IMR-90 (cell line): ENCODE data around the gene AQP1. TPM values are rescaled to one million over a fixed set of nuclear protein-coding genes. Genes with fewer than 3 reads are reported as not detected.

Source experiments
- ATAC-seq: fragments of 200-7000 bp; cut with Tn5 transposase; 2 replicates; pipeline ENCODE4 v1.9.1; 2020; ENCODE audit warnings: low read depth, mild to moderate bottlenecking, moderate library complexity
- BruUV-seq: library from RNA; stranded (reverse); fragments of 400-500 nt; replicated peaks from 2 replicates; lab custom pipeline; 2021; lab: Mats Ljungman, UMichigan
- CTCF ChIA-PET: fragments of 300-600 bp; formaldehyde crosslinking; extraction: SDS; loops from one replicate; lab custom pipeline; 2021; ENCODE audit warnings: antibody characterized with exemption; lab: Yijun Ruan, JAX
- POLR2A ChIA-PET: fragments of 300-600 bp; sonication (Branson Sonifier 250); formaldehyde crosslinking; loops from one replicate; lab custom pipeline; 2022; ENCODE audit warnings: antibody characterized with exemption; ENCODE audit not compliant: unreplicated experiment; lab: Charles Lee
- DNase-seq: peaks from one replicate; pipeline ENCODE4 v3.0.0; 2013
- H2AFZ ChIP-seq: replicated peaks from 2 replicates; pipeline ENCODE3; 2013; ENCODE audit warnings: low read length, mild to moderate bottlenecking; ENCODE audit not compliant: poor library complexity
- H2AK5ac ChIP-seq: 2 replicates; pipeline ENCODE4 v1.6.1; 2013; ENCODE audit warnings: low read depth, low read length, inconsistent platforms
- H2AK9ac ChIP-seq: replicated peaks from 2 replicates; pipeline ENCODE3; 2013; ENCODE audit warnings: mild to moderate bottlenecking, low read depth, low read length, moderate library complexity; ENCODE audit not compliant: poor library complexity
- H2BK120ac ChIP-seq: 2 replicates; pipeline ENCODE4 v1.6.1; 2013; ENCODE audit warnings: low read depth, low read length, inconsistent platforms
- H2BK15ac ChIP-seq: 3 replicates; pipeline ENCODE4 v1.6.1; 2013; ENCODE audit warnings: low read depth, low read length, inconsistent platforms
- H2BK20ac ChIP-seq: 2 replicates; pipeline ENCODE4 v1.6.1; 2013; ENCODE audit warnings: low read depth, mild to moderate bottlenecking, inconsistent platforms, low read length, moderate library complexity
- H2BK5ac ChIP-seq: 2 replicates; pipeline ENCODE4 v1.6.1; 2013; ENCODE audit warnings: mild to moderate bottlenecking, low read depth, low read length, inconsistent platforms; ENCODE audit not compliant: poor library complexity, severe bottlenecking
- H3K14ac ChIP-seq: replicated peaks from 2 replicates; pipeline ENCODE4 v1.6.1; 2013; ENCODE audit warnings: low read depth, low read length, inconsistent platforms
- H3K18ac ChIP-seq: 2 replicates; pipeline ENCODE4 v1.6.1; 2013; ENCODE audit warnings: low read depth, low read length, control low read depth
- H3K23ac ChIP-seq: 2 replicates; pipeline ENCODE4 v1.6.1; 2013; ENCODE audit warnings: low read depth, low read length, inconsistent platforms
- H3K27ac ChIP-seq: 2 replicates; pipeline ENCODE4 v1.5.1; 2013; ENCODE audit warnings: mild to moderate bottlenecking, control low read depth, low read length; ENCODE audit not compliant: insufficient read depth
- H3K27me3 ChIP-seq: 2 replicates; pipeline ENCODE4 v1.6.1; 2013; ENCODE audit warnings: low read length; ENCODE audit not compliant: control insufficient read depth, insufficient read depth
- H3K36me3 ChIP-seq: 2 replicates; pipeline ENCODE4 v1.6.1; 2013; ENCODE audit warnings: low read length, mixed read lengths; ENCODE audit not compliant: control insufficient read depth, insufficient read depth
- H3K4ac ChIP-seq: 2 replicates; pipeline ENCODE4 v1.6.1; 2013; ENCODE audit warnings: low read depth, low read length, inconsistent platforms
- H3K4me1 ChIP-seq: 2 replicates; pipeline ENCODE4 v1.6.1; 2013; ENCODE audit warnings: low read length, mixed read lengths; ENCODE audit not compliant: control insufficient read depth, insufficient read depth
- H3K4me2 ChIP-seq: 2 replicates; pipeline ENCODE4 v1.6.1; 2013; ENCODE audit warnings: low read depth, mild to moderate bottlenecking, control low read depth, low read length, moderate library complexity
- H3K4me3 ChIP-seq: 2 replicates; pipeline ENCODE4 v1.5.1; 2013; ENCODE audit warnings: low read depth, mild to moderate bottlenecking, control low read depth, low read length, moderate library complexity; ENCODE audit not compliant: insufficient read depth
- H3K56ac ChIP-seq: 2 replicates; pipeline ENCODE4 v1.6.1; 2013; ENCODE audit warnings: low read length, inconsistent platforms; ENCODE audit not compliant: insufficient read depth; ENCODE audit errors: extremely low read depth
- H3K79me1 ChIP-seq, 2 experiments: 2 replicates each; pipeline ENCODE4 v1.6.1; 2013; ENCODE audit warnings: low read length in 2 of 2, inconsistent platforms in 1 of 2, low read depth in 1 of 2
- H3K9ac ChIP-seq: 2 replicates; pipeline ENCODE4 v1.6.1; 2013; ENCODE audit warnings: low read depth, low read length, control low read depth
- H3K9me1 ChIP-seq: 2 replicates; pipeline ENCODE4 v1.6.1; 2013; ENCODE audit warnings: low read length, inconsistent platforms; ENCODE audit not compliant: insufficient read depth
- H3K9me3 ChIP-seq: 2 replicates; pipeline ENCODE4 v1.6.1; 2013; ENCODE audit warnings: low read length; ENCODE audit not compliant: control insufficient read depth, insufficient read depth
- H4K20me1 ChIP-seq: 2 replicates; pipeline ENCODE4 v1.6.1; 2013; ENCODE audit warnings: low read length, inconsistent platforms; ENCODE audit not compliant: insufficient read depth
- H4K5ac ChIP-seq: 2 replicates; pipeline ENCODE4 v1.6.1; 2013; ENCODE audit warnings: mild to moderate bottlenecking, low read depth, low read length, control low read depth
- H4K8ac ChIP-seq, 2 experiments: 2 replicates each; pipeline ENCODE4 v1.6.1; 2013; ENCODE audit warnings: low read depth in 2 of 2, low read length in 2 of 2, control low read depth in 1 of 2, inconsistent platforms in 1 of 2
- H4K91ac ChIP-seq: 2 replicates; pipeline ENCODE4 v1.6.1; 2013; ENCODE audit warnings: low read depth, low read length, inconsistent platforms; ENCODE audit not compliant: insufficient read depth
- BHLHE40 ChIP-seq: fragments of 150-350 bp; IDR thresholded peaks from 2 replicates; pipeline ENCODE4 v1.6.1; 2016; ENCODE audit warnings: mild to moderate bottlenecking, low read depth, low read length
- CEBPB ChIP-seq: IDR thresholded peaks from 2 replicates; pipeline ENCODE4 v1.6.1; 2012; ENCODE audit warnings: low read depth, low read length, improper control_type of control experiment
- CHD1 ChIP-seq: IDR thresholded peaks from 2 replicates; pipeline ENCODE4 v1.6.1; 2012; ENCODE audit warnings: low read depth, low read length, improper control_type of control experiment
- ELK1 ChIP-seq: fragments of 150-350 bp; IDR thresholded peaks from 2 replicates; pipeline ENCODE4 v1.6.1; 2016; ENCODE audit warnings: low read depth, mild to moderate bottlenecking, low read length, moderate library complexity, borderline replicate concordance
- FOS ChIP-seq: fragments of 150-350 bp; IDR thresholded peaks from 2 replicates; pipeline ENCODE4 v1.6.1; 2016; ENCODE audit warnings: low read depth, low read length
- MAFK ChIP-seq: IDR thresholded peaks from 2 replicates; pipeline ENCODE4 v1.6.1; 2012; ENCODE audit warnings: low read depth, low read length, improper control_type of control experiment
- MAZ ChIP-seq: IDR thresholded peaks from 2 replicates; pipeline ENCODE4 v1.6.1; 2012; ENCODE audit warnings: low read depth, mild to moderate bottlenecking, low read length, improper control_type of control experiment, moderate library complexity, borderline replicate concordance
- MXI1 ChIP-seq: IDR thresholded peaks from 2 replicates; pipeline ENCODE4 v1.6.1; 2012; ENCODE audit warnings: low read depth, mild to moderate bottlenecking, low read length, moderate library complexity, borderline replicate concordance
- NFE2L2 ChIP-seq: fragments of 150-350 bp; IDR thresholded peaks from 2 replicates; pipeline ENCODE4 v1.6.1; 2016; ENCODE audit warnings: low read depth, mild to moderate bottlenecking, low read length
- POLR2A ChIP-seq: IDR thresholded peaks from 2 replicates; pipeline ENCODE4 v1.6.1; 2012; ENCODE audit warnings: mild to moderate bottlenecking, low read depth, low read length
- RAD21 ChIP-seq: IDR thresholded peaks from 2 replicates; pipeline ENCODE4 v1.6.1; 2012; ENCODE audit warnings: low read length, improper control_type of control experiment
- RCOR1 ChIP-seq: IDR thresholded peaks from 2 replicates; pipeline ENCODE4 v1.6.1; 2012; ENCODE audit warnings: mild to moderate bottlenecking, low read length, improper control_type of control experiment; ENCODE audit not compliant: insufficient replicate concordance
- RFX5 ChIP-seq: IDR thresholded peaks from 2 replicates; pipeline ENCODE4 v1.8.0; 2012; ENCODE audit warnings: low read depth, mild to moderate bottlenecking, low read length, moderate library complexity
- SMC3 ChIP-seq: fragments of 150-350 bp; IDR thresholded peaks from 2 replicates; pipeline ENCODE4 v1.6.1; 2016; ENCODE audit warnings: low read depth, mild to moderate bottlenecking, antibody characterized with exemption, low read length, moderate library complexity
- USF2 ChIP-seq: fragments of 150-350 bp; IDR thresholded peaks from 2 replicates; pipeline ENCODE4 v1.6.1; 2017; ENCODE audit warnings: mild to moderate bottlenecking, antibody characterized with exemption, low read length, low read depth
- WGBS, 2 experiments: methylation state at CpG; one replicate each; pipeline versions ENCODE4 v1.1.5 to v1.1.7; 2013; ENCODE audit warnings: missing lambda C conversion rate in 2 of 2; ENCODE audit not compliant: insufficient read length in 1 of 2; ENCODE audit errors: extremely low coverage in 2 of 2; 5-methylcytosine and 5-hydroxymethylcytosine counted together
- dilution Hi-C: fragments of 300-500 bp; cut with HindIII; formaldehyde crosslinking; loops from one replicate; pipeline ENCODE4 v1.14.3; 2018; ENCODE audit warnings: low sequenced_read_pairs; ENCODE audit not compliant: unreplicated experiment
- in situ Hi-C: fragments of 300-500 bp; cut with MboI; formaldehyde crosslinking; loops from 3 replicates; pipeline ENCODE4 v1.14.3; 2019; ENCODE audit warnings: low sequenced_read_pairs, inconsistent platforms, mixed read lengths
- intact Hi-C: fragments of 100-400 bp; cut with micrococcal nuclease; formaldehyde crosslinking; loops from 2 replicates; pipeline ENCODE4 v1.10.0; 2022
- polyA plus RNA-seq, 3 experiments: library from polyadenylated mRNA; depleted of rRNA; stranded (reverse); fragments of >200 nt; gene quantifications; 2 replicates each; pipeline ENCODE4 v1.2.3, GENCODE V29; 2012; ENCODE audit warnings: low replicate concordance in 1 of 3
- total RNA-seq: library from RNA; depleted of rRNA; stranded (reverse); fragments of >200 nt; gene quantifications from 2 replicates; pipeline ENCODE4 v1.2.3, GENCODE V29; 2012
- TF ChIP-seq, protein P1 (sequence below): conservative IDR thresholded peaks from 2 replicates; pipeline ENCODE4 v1.5.1; 2012; ENCODE audit warnings: mild to moderate bottlenecking, low read depth, low read length, improper control_type of control experiment

AQP1 gene
- total and polyA plus RNA-seq, 2 of the 4 experiments (the other 2 are of a cell fraction): 0.18 to 0.39 TPM

DNA sequence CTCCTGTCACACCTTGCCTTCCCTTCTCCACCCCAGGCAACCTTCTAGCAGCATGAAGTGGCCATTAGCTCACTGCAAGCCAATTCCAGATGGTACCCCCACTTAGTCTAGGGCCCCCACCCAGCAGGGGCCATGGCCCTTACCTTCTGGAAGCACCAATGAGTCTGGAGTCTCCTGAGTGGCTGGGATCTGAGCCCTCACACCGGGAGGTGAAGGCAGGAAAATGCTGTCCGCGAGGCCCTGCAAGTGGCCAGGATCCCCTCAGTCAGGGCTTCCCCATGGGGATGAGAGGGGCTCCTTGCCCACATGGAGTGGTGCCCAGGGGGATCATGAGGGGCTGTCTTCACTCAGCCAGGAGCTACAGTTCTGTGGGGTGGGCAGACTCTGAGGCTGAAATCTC, 4.6 kb downstream of the AQP1 start:
- Histone ChIP-seq H3K4me2 (no peak overlapping the region), H3K23ac (no peak overlapping the region), H2AFZ (no peak overlapping the region), H3K9ac (no peak overlapping the region), H3K14ac (no peak overlapping the region), H3K4ac (no peak overlapping the region), H2AK9ac (peak overlapping the region; percentile 46), H3K79me1 (no peaks in the 10 kb centered on the region), H4K20me1 (no peaks in the 10 kb centered on the region), H2BK5ac (no peak overlapping the region), H3K4me3 (no peak overlapping the region), H3K27ac (no peak overlapping the region), H3K4me1 (peaks cover 6% of the 10 kb centered on the region), H2BK15ac (no peak overlapping the region), H3K56ac (no peak overlapping the region), H4K8ac (no peak overlapping the region), H2AK5ac (no peak overlapping the region), H3K36me3 (no peaks in the 10 kb centered on the region), H3K9me1 (peaks cover 8% of the 10 kb centered on the region; the same call in 1 of the 2 replicates), H2BK120ac (no peak overlapping the region), H4K91ac (peak overlapping the region; percentile 34; the same call in 1 of the 2 replicates), H3K18ac (no peak overlapping the region), H3K27me3 (no peaks in the 10 kb centered on the region), H4K5ac (no peak overlapping the region), H2BK20ac (no peak overlapping the region), H3K9me3 (no peaks in the 10 kb centered on the region)
- intact Hi-C loops: no loop called here
- no TSS peak for BruUV-seq
- no CpG with 5 or more reads among the region's 3 CpGs for WGBS, 2 experiments
- CTCF ChIA-PET: interaction anchor here (1.1 kb wide), 1 partner anchor 22 kb away, joined by 3 read pairs; no protein-coding TSS in a partner anchor
- POLR2A ChIA-PET: no interaction called here
- dilution Hi-C loops: no loop called here
- no peak for TF ChIP-seq MAZ
- TF ChIP-seq ELK1: no peak
- no peak for TF ChIP-seq CEBPB
- no peak for TF ChIP-seq BHLHE40
- no peak for TF ChIP-seq RCOR1
- no peak for TF ChIP-seq FOS
- no peak for TF ChIP-seq POLR2A
- no peak for TF ChIP-seq CHD1
- TF ChIP-seq RAD21: no peak
- TF ChIP-seq, protein P1, sequence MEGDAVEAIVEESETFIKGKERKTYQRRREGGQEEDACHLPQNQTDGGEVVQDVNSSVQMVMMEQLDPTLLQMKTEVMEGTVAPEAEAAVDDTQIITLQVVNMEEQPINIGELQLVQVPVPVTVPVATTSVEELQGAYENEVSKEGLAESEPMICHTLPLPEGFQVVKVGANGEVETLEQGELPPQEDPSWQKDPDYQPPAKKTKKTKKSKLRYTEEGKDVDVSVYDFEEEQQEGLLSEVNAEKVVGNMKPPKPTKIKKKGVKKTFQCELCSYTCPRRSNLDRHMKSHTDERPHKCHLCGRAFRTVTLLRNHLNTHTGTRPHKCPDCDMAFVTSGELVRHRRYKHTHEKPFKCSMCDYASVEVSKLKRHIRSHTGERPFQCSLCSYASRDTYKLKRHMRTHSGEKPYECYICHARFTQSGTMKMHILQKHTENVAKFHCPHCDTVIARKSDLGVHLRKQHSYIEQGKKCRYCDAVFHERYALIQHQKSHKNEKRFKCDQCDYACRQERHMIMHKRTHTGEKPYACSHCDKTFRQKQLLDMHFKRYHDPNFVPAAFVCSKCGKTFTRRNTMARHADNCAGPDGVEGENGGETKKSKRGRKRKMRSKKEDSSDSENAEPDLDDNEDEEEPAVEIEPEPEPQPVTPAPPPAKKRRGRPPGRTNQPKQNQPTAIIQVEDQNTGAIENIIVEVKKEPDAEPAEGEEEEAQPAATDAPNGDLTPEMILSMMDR: no peak
- TF ChIP-seq RFX5: no peak
- no peak for TF ChIP-seq MXI1
- TF ChIP-seq USF2: no peak
- no peak for TF ChIP-seq SMC3
- no peak for TF ChIP-seq NFE2L2
- TF ChIP-seq MAFK: no peak
- no peak for DNase-seq
- in situ Hi-C loops: no loop called here
- ATAC-seq: no peak
